Measurements from ENCODE around the gene LZTS2.

DNA sequence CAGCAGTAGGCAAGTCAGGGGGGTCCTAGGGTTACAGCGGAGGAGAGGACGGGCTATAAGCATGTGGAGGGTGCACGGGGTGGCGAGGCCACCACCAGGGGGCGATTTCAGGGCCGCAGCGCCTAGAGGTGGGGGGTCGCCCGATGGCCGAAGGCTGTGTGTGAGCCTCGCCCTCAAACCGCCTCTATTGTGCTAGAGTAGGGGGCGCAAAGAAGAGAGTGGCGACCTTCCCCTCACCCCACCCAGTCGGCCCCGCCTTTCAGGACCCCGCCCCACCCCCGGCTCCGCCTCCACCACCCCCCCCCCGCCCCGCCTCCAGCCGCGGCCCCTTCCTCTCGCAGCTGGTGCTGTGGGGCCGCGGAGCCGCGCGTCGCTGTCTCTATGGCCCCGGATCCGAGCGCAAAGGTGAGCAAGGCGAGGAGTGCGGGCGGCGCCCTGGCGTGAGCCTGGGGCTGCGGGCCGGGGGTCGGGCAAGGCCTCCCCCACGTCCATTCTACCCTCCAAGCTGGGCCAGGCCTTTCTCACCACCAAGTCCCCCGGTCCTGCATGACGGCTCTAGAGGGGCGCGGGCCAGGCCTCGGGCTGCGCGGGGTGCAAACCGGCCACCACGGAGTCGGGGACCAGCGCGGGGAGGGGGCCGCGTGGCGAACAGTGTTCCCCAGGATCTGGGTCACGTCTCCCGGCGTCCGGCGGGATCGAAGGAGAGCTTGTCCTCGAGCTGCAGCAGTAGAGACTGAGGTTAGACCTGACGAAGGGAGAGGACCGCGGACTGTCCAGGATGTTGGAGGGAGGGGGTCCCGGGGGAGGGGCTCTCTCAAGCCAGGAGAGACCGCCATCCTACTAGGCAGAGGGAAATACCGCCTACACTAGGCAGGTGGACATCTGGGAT, 30.2 kb upstream of the LZTS2 start, which contains the start of gene SEMA4G:
- TF ChIP-seq CTCF (IDR thresholded peaks at IDR 0.05; ENCODE audit: low read depth, low read length, missing input control) (peak; percentile 41), YY1 (IDR thresholded peaks at IDR 0.05) (no peak), ZBTB33 (IDR thresholded peaks at IDR 0.05) (no peak), REST (IDR thresholded peaks at IDR 0.05) (no peak), JUND (IDR thresholded peaks at IDR 0.05) (no peak), EGR1 (IDR thresholded peaks at IDR 0.05; ENCODE audit: low read depth in 2 of 2) (no peak), TAF1 (conservative IDR thresholded peaks at IDR 0.05) (no peak), GABPA (IDR thresholded peaks at IDR 0.05 in 1 of 2, conservative IDR thresholded peaks at IDR 0.05 in 1 of 2) (no peak), NR2F2 (IDR thresholded peaks at IDR 0.05) (no peak)
